GM23338 (cell line): ENCODE measurements around the gene TAOK2. TPM values are rescaled to one million over a fixed set of nuclear protein-coding genes. Genes with fewer than 3 reads are reported as not detected.

Experiments used
- ATAC-seq: fragments of 200-7000 bp; cut with Tn5 transposase; 3 replicates; pipeline ENCODE4 v1.9.1; 2020
- DNase-seq: peaks from one replicate; pipeline ENCODE4 v3.0.0-alpha.2; 2015; ENCODE audit warnings: low spot score
- H2AFZ ChIP-seq: fragments of 200-600 bp; sonication (generic); 2 replicates; pipeline ENCODE4 v1.8.0; 2016; ENCODE audit warnings: antibody characterized with exemption, mild to moderate bottlenecking, moderate library complexity
- H3F3A ChIP-seq: fragments of 200-600 bp; sonication (generic); replicated peaks from 2 replicates; pipeline ENCODE4 v1.8.0; 2017; ENCODE audit warnings: antibody characterized with exemption, mixed run types, low read depth
- H3K27ac ChIP-seq: fragments of 200-600 bp; sonication (generic); 2 replicates; pipeline ENCODE4 v1.6.1; 2016; ENCODE audit warnings: low read depth
- H3K27me3 ChIP-seq: fragments of 200-600 bp; sonication (generic); 2 replicates; pipeline ENCODE4 v1.8.0; 2016; ENCODE audit warnings: mild to moderate bottlenecking, mixed run types, moderate library complexity; ENCODE audit not compliant: insufficient read depth
- H3K36me3 ChIP-seq: fragments of 200-600 bp; sonication (generic); 2 replicates; pipeline ENCODE4 v1.8.0; 2016; ENCODE audit warnings: mild to moderate bottlenecking; ENCODE audit not compliant: insufficient read depth
- H3K4me1 ChIP-seq: fragments of 200-600 bp; sonication (generic); 2 replicates; pipeline ENCODE4 v1.8.0; 2016; ENCODE audit warnings: mild to moderate bottlenecking, moderate library complexity; ENCODE audit not compliant: insufficient read depth
- H3K4me2 ChIP-seq: fragments of 200-600 bp; sonication (generic); 2 replicates; pipeline ENCODE4 v1.7.1; 2017; ENCODE audit warnings: mixed run types
- H3K4me3 ChIP-seq: fragments of 200-600 bp; sonication (generic); 2 replicates; pipeline ENCODE4 v1.6.1; 2016; ENCODE audit warnings: mixed run types
- H3K79me2 ChIP-seq: fragments of 200-600 bp; sonication (generic); replicated peaks from 2 replicates; pipeline ENCODE4 v1.8.0; 2017; ENCODE audit warnings: mild to moderate bottlenecking; ENCODE audit not compliant: insufficient read depth
- H3K9me2 ChIP-seq: fragments of 200-600 bp; sonication (generic); 2 replicates; pipeline ENCODE4 v1.8.0; 2017; ENCODE audit not compliant: insufficient read depth
- H4K20me1 ChIP-seq: fragments of 200-600 bp; sonication (generic); replicated peaks from 2 replicates; pipeline ENCODE4 v1.8.0; 2017; ENCODE audit warnings: mild to moderate bottlenecking; ENCODE audit not compliant: insufficient read depth
- H3K27ac Mint-ChIP-seq: 2 replicates; pipeline ENCODE4 v1.8.0; 2020; ENCODE audit warnings: inconsistent platforms, mild to moderate bottlenecking, moderate library complexity, mixed read lengths
- H3K27me3 Mint-ChIP-seq: 3 replicates; pipeline ENCODE4 v1.8.0; 2022; ENCODE audit warnings: low read depth, mild to moderate bottlenecking, moderate library complexity, mixed read lengths, inconsistent platforms; ENCODE audit not compliant: insufficient read depth, poor library complexity
- H3K36me3 Mint-ChIP-seq: 3 replicates; pipeline ENCODE4 v1.8.0; 2021; ENCODE audit warnings: low read depth, mild to moderate bottlenecking, inconsistent platforms, moderate library complexity, mixed read lengths
- H3K4me1 Mint-ChIP-seq: 3 replicates; pipeline ENCODE4 v1.8.0; 2020; ENCODE audit warnings: mild to moderate bottlenecking, inconsistent platforms, mixed read lengths
- H3K4me3 Mint-ChIP-seq: 3 replicates; pipeline ENCODE4 v1.8.0; 2021; ENCODE audit warnings: moderate library complexity, mild to moderate bottlenecking, inconsistent platforms, mixed read lengths
- H3K9me3 Mint-ChIP-seq: 3 replicates; pipeline ENCODE4 v1.8.0; 2020; ENCODE audit warnings: moderate library complexity, mild to moderate bottlenecking, inconsistent platforms, mixed read lengths
- EZH2phosphoT487 ChIP-seq: fragments of 200-600 bp; sonication (generic); IDR thresholded peaks from one replicate; pipeline ENCODE4 v1.8.1; 2018; ENCODE audit warnings: antibody characterized with exemption; ENCODE audit not compliant: unreplicated experiment
- JUNB ChIP-seq: IDR thresholded peaks from one replicate; pipeline ENCODE4 v1.6.1; 2016; ENCODE audit warnings: antibody characterized with exemption; ENCODE audit not compliant: unreplicated experiment
- NANOG ChIP-seq: IDR thresholded peaks from 2 replicates; pipeline ENCODE4 v1.6.1; 2016; ENCODE audit warnings: antibody characterized with exemption, borderline replicate concordance
- POLR2AphosphoS5 ChIP-seq: IDR thresholded peaks from 2 replicates; pipeline ENCODE4 v1.6.1; 2016; ENCODE audit warnings: antibody characterized with exemption, low read depth
- STAT1 ChIP-seq: IDR thresholded peaks from one replicate; pipeline ENCODE4 v1.6.1; 2016; ENCODE audit warnings: antibody characterized with exemption; ENCODE audit not compliant: unreplicated experiment
- ZNF462 ChIP-seq: fragments of 250-450 bp; sonication (Bioruptor Pico); IDR thresholded peaks from 2 replicates; pipeline ENCODE4 v1.5.0; 2020; ENCODE audit warnings: mild to moderate bottlenecking, moderate library complexity
- polyA plus RNA-seq: library from polyadenylated mRNA; unstranded; fragments of >200 nt; fragmentation: Nextera tagmentation; extraction: Ambion mirVana; gene quantifications from 2 replicates; pipeline ENCODE4 v1.2.1, GENCODE V29; 2016
- total RNA-seq: library from RNA; depleted of rRNA; stranded (reverse); fragments of >200 nt; shearing (Covaris generic); gene quantifications from 2 replicates; pipeline ENCODE4 v1.2.3, GENCODE V29; 2014
- TF ChIP-seq, protein P1 (sequence below), 2 experiments: fragments of 200-600 bp in 1 of 2; sonication (generic) in 1 of 2; conservative IDR thresholded peaks; 2 replicates each; pipeline versions ENCODE4 v1.5.1 to v1.6.1; 2016 to 2017; ENCODE audit warnings: antibody characterized with exemption in 2 of 2, low read depth in 2 of 2, mild to moderate bottlenecking in 2 of 2, moderate library complexity in 1 of 2

Gene TAOK2
- total and polyA plus RNA-seq, 2 experiments from 2014 or later, result 8.8 to 45.2 TPM

DNA sequence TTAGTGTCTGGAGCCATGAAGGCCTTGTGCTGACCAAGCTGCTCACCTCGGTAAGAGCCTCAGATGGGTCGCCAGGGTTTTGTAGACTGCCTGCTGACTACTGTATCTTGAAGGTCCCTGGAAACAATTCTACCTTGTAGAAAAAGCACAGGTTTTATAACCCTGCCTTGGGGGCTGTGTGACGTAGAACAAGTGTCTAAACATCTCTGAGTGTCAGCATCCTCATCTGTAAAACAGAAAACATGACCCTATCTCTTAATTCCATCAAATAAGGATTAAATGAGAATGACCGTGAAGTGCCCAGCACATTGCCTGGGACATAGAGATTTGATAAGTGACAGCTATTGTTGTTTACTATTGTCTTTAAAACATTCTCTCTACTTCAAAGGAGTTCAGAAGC lies 5.5 kb upstream of the TAOK2 start:
- Mint-ChIP-seq H3K27ac (no peak overlapping the region), H3K27me3 (peaks cover 18% of the 10 kb centered on the region), H3K4me1 (peaks cover 2% of the 10 kb centered on the region), H3K36me3 (peaks cover 45% of the 10 kb centered on the region), H3K4me3 (no peak overlapping the region), H3K9me3 (peaks cover 18% of the 10 kb centered on the region)
- Histone ChIP-seq H4K20me1 (no peaks in the 10 kb centered on the region), H3F3A (peaks cover 11% of the 10 kb centered on the region; the same call in 1 of the 2 replicates), H3K4me3 (no peak overlapping the region), H3K27ac (no peak overlapping the region), H2AFZ (no peak overlapping the region), H3K79me2 (no peaks in the 10 kb centered on the region), H3K36me3 (peaks cover 14% of the 10 kb centered on the region), H3K4me1 (no peaks in the 10 kb centered on the region), H3K4me2 (no peak overlapping the region), H3K9me2 (peaks cover 4% of the 10 kb centered on the region; the same call in 1 of the 2 replicates), H3K27me3 (peaks cover 16% of the 10 kb centered on the region)
- no peak for ATAC-seq
- TF ChIP-seq EZH2phosphoT487 (no peak), ZNF462 (CRISPR knock-in tag) (no peak), JUNB (no peak), STAT1 (no peak), NANOG (no peak), POLR2AphosphoS5 (no peak)
- TF ChIP-seq, protein P1, sequence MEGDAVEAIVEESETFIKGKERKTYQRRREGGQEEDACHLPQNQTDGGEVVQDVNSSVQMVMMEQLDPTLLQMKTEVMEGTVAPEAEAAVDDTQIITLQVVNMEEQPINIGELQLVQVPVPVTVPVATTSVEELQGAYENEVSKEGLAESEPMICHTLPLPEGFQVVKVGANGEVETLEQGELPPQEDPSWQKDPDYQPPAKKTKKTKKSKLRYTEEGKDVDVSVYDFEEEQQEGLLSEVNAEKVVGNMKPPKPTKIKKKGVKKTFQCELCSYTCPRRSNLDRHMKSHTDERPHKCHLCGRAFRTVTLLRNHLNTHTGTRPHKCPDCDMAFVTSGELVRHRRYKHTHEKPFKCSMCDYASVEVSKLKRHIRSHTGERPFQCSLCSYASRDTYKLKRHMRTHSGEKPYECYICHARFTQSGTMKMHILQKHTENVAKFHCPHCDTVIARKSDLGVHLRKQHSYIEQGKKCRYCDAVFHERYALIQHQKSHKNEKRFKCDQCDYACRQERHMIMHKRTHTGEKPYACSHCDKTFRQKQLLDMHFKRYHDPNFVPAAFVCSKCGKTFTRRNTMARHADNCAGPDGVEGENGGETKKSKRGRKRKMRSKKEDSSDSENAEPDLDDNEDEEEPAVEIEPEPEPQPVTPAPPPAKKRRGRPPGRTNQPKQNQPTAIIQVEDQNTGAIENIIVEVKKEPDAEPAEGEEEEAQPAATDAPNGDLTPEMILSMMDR (conservative IDR thresholded peaks at IDR 0.05; ENCODE audit: low read depth in 2 of 2), result no peak
- DNase-seq, result no peak
